ENCODE data around the gene ELFN1.

Gene ELFN1

DNA sequence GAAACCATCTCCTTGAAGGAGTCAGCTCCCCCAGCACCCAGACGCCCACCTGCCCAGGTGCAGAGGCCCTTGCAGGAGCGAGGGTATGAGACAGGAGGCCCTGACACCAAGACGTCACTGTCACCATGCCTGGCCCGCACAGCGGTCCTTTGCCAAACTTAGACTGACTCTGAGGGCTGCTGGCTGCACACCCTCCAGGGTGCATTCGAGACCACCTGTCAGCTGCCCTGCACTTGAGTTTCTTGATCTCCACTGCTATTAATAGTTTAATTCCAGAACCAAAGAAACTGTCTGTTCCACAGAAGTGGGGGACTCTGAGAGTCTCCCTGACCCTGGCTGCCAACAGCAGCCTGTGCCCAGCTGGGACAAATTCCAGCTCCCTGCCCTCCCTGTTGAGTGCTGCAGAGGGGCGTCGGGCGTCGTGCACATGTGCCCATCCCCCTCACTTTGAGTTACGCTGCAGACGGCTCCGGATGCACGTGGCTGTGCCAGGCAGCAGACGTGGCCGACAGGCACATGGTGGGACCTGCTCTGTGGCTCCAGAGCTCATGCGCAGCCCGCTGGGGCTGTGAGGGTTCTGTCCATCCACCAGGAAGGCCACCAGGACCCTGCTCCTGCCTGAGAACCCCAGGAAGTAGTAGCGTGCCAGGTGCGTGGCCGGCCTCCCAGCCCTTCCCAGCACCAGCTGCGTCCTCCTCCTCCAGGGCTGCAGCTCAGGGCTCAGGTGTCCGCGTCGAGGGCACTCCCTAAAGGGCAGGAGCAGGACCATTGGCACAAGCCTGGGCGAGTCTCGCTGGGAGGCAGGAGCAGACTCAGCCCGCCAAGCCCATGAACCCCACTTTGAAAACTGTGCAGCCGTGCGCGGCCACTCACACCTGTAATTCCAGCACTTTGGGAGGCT lies 24.8 kb downstream of the ELFN1 start:
- TF ChIP-seq GATA3 (IDR thresholded peaks at IDR 0.05; ENCODE audit: low read depth, low read length) (no peak), GATA2 (IDR thresholded peaks at IDR 0.05; ENCODE audit: low read depth, low read length) (no peak)

GRCh38 chr7:1695800-1696454 lies 25.9 kb downstream of the ELFN1 start:
- TF ChIP-seq GATA2 (IDR thresholded peaks at IDR 0.05; ENCODE audit: low read depth, low read length) (no peak), GATA3 (IDR thresholded peaks at IDR 0.05; ENCODE audit: low read depth, low read length) (no peak)

DNA sequence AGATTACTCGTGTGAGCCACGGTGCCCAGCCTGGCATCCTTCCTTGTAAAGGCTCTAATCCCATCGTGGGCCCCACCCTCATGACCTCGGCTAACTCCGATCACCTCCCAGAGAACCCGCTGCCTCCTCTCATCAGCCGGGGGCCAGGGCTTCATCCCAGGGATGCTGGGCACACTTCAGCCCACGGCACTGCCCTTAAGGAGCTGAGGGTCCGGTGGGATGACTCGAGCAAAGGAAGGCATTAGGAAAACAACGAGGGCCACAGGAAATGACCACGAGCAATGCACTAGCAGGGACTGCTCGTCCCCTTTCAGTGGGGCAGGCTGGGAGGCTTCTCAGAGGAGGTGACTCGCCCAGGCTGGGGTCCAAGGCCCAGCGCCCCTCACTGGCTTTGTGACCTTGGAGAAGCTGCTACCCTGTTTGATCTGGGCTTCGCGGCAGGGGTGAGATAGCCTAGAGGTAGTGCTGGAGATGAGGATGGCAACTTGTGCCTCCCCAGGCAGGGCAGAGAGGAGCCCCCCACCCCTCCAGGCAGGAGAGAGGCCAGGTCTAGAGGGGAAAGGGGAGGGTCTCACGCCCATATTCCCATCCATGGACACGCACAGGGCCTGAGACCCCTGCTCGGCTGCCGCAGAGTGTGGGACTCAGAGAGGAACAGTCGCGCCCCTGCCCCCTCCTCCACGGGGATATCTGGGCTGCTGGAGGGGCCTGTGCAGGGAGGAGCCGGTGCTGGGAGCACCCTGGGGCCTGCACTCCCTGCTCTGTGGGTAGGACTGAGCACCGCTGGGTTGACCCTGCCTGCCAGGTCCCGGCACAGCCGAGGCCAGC lies 26.8 kb downstream of the ELFN1 start:
- TF ChIP-seq GATA2 (IDR thresholded peaks at IDR 0.05; ENCODE audit: low read depth, low read length) = no peak
- no peak for TF ChIP-seq GATA3 (IDR thresholded peaks at IDR 0.05; ENCODE audit: low read depth, low read length)

- TF ChIP-seq GATA2 (IDR thresholded peaks at IDR 0.05; ENCODE audit: low read depth, low read length) (no peak), GATA3 (IDR thresholded peaks at IDR 0.05; ENCODE audit: low read depth, low read length) (no peak)
Measured at GRCh38 chr7:1697499-1698125, 27.5 kb downstream of the ELFN1 start.

- TF ChIP-seq GATA2 (IDR thresholded peaks at IDR 0.05; ENCODE audit: low read depth, low read length) = no peak
Measured at GRCh38 chr7:1698201-1698600, 28.1 kb downstream of the ELFN1 start.

GRCh38 chr7:1698951-1699350 lies 28.9 kb downstream of the ELFN1 start:
- TF ChIP-seq GATA2 (IDR thresholded peaks at IDR 0.05; ENCODE audit: low read depth, low read length) = no peak
- no peak for TF ChIP-seq GATA3 (IDR thresholded peaks at IDR 0.05; ENCODE audit: low read depth, low read length)

GRCh38 chr7:1700086-1700485 lies 30.0 kb downstream of the ELFN1 start:
- TF ChIP-seq GATA3 (IDR thresholded peaks at IDR 0.05; ENCODE audit: low read depth, low read length) = no peak
- TF ChIP-seq GATA2 (IDR thresholded peaks at IDR 0.05; ENCODE audit: low read depth, low read length) = no peak

- TF ChIP-seq GATA2 (IDR thresholded peaks at IDR 0.05; ENCODE audit: low read depth, low read length) = no peak
- no peak for TF ChIP-seq GATA3 (IDR thresholded peaks at IDR 0.05; ENCODE audit: low read depth, low read length)
Measured at GRCh38 chr7:1700536-1701333, 30.7 kb downstream of the ELFN1 start.

DNA sequence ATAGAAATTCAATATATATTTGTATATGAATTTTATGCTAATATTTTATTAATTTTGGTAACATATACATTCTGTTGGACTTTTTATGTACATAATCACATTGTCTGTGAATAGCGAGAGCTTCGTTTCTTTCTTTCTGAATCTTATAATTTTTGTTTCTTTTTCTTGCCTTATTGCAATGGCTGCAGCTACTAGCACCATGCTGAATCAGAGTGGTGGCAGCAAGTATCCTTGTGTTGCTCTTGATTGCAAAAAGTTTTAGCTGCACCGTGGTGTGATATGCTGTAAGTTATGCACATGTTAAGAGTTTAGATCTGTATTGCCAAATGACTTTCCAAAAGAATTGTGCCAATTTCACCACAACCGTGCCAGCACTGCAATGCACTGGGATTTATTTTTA lies 32.6 kb downstream of the ELFN1 start:
- no peak for TF ChIP-seq GATA2 (IDR thresholded peaks at IDR 0.05; ENCODE audit: low read depth, low read length)
- TF ChIP-seq GATA3 (IDR thresholded peaks at IDR 0.05; ENCODE audit: low read depth, low read length) = no peak

GRCh38 chr7:1703441-1703840 lies 33.4 kb downstream of the ELFN1 start:
- no peak for TF ChIP-seq GATA3 (IDR thresholded peaks at IDR 0.05; ENCODE audit: low read depth, low read length)
- TF ChIP-seq GATA2 (IDR thresholded peaks at IDR 0.05; ENCODE audit: low read depth, low read length) = no peak

DNA sequence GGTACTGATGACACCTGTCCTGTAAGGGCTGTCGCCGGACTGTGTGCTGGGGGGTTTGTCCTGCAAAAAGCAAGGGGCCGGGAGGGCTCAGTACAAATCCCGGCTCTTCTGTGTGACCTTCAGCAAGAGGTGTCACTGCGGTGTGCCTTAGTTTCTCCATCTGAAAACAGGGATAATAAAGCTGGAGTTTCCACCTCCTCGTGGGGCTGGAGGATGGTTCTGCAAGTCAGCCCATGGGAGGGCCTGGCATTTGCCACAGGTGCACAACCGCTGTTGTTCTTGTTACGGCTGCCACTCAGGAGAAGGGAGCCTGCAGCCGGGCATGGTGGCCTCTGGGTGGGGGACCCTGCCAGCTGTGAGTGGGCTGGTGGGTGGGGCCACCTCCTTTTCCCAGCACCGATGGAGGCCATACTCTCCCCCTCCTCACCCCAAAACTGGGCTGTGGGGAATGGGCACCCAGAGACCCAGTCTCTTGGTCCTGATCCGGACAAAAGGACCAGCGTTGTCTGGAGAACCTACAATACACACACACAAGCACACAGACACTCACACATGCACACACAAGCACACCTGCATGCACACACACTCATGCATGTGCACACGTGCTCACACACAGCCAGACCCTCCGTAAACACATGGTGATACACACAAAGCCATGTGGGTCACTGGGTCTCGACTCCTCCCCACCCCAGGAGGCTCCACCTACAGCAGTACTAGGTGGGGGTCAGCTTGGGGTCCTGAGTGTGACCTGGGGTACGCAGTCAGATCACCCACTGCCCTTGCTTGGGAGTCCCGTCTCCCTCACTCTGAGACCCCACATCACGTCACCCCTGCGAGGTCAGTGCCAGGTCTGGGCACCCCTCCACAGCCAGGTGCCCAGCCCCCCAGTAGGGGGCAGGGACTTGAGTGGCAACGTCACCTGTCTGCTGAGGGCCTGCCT lies 34.1 kb downstream of the ELFN1 start:
- TF ChIP-seq GATA2 (IDR thresholded peaks at IDR 0.05; ENCODE audit: low read depth, low read length) (no peak), GATA3 (IDR thresholded peaks at IDR 0.05; ENCODE audit: low read depth, low read length) (no peak)

All from SH-SY5Y (cell line).